Body of pancreas (tissue), 4 donors: Measurements from ENCODE around the gene TSC22D2. TPM values are rescaled to one million over a fixed set of nuclear protein-coding genes. Genes with fewer than 3 reads are reported as not detected.

Experiments
- ATAC-seq: fragments of 150-250 bp; one replicate; pipeline ENCODE4 v1.9.1; 2016
- DNase-seq, 4 donors: peaks; one replicate each; pipeline ENCODE4 v3.0.0-alpha.2; 2019
- H3K27ac ChIP-seq, 4 donors: fragments of 200-600 bp; sonication (generic); 1 replicate in 3 of 4; 2 replicates in 1 of 4; pipeline versions ENCODE4 v1.5.1 to v1.6.1; 2016 to 2019; ENCODE audit warnings: mild to moderate bottlenecking in 1 of 4, mixed read lengths in 1 of 4, moderate library complexity in 1 of 4
- H3K27me3 ChIP-seq, 2 donors: fragments of 200-600 bp; sonication (generic); one replicate each; pipeline ENCODE4 v1.6.0; 2016; ENCODE audit warnings: mild to moderate bottlenecking in 1 of 2
- H3K36me3 ChIP-seq, 2 donors: fragments of 200-600 bp; sonication (generic); replicated peaks in 1 of 2; 2 replicates each; pipeline ENCODE4 v1.5.1; 2016; ENCODE audit warnings: low read depth in 2 of 2; ENCODE audit not compliant: insufficient read depth in 1 of 2
- H3K4me1 ChIP-seq: fragments of 200-600 bp; sonication (generic); one replicate; pipeline ENCODE4 v1.6.0; 2016
- H3K4me3 ChIP-seq, 2 donors: fragments of 200-600 bp; sonication (generic); 1 replicate in 1 of 2; 2 replicates in 1 of 2; pipeline ENCODE4 v1.5.1; 2016 to 2019
- H3K9me3 ChIP-seq, 3 donors: fragments of 200-600 bp; sonication (generic); 1 replicate in 2 of 3; 2 replicates in 1 of 3; pipeline ENCODE4 v1.5.1; 2016
- CTCF ChIP-seq, 7 experiments: fragments of 450-650 bp in 4 of 7; fragments of 200-600 bp in 3 of 7; sonication (generic) in 3 of 7; IDR thresholded peaks; one replicate each; pipeline ENCODE4 v1.5.1; 2016 to 2019; ENCODE audit warnings: antibody characterized with exemption in 7 of 7
- POLR2A ChIP-seq, 3 donors: fragments of 450-650 bp; IDR thresholded peaks; one replicate each; pipeline ENCODE4 v1.6.1; 2016; ENCODE audit warnings: antibody characterized with exemption in 3 of 3, mild to moderate bottlenecking in 2 of 3
- WGBS, 2 donors: methylation state at CpG; one replicate each; pipeline ENCODE4 v1.1.5; 2017; 5-methylcytosine and 5-hydroxymethylcytosine counted together
- intact Hi-C: fragments of 100-400 bp; cut with DNase I; formaldehyde crosslinking; loops from one replicate; pipeline ENCODE4 v1.15.1; 2023
- total RNA-seq, 2 donors: library from RNA; depleted of rRNA; stranded (reverse); fragments of >200 nt; gene quantifications; one replicate each; pipeline ENCODE4 v1.1.0, GENCODE V29; 2016

Gene TSC22D2
- total RNA-seq, 2 donors from 2014 or later = 9.1 to 15.8 TPM

GRCh38 chr3:150453353-150453752 is 45.3 kb downstream of the TSC22D2 start:
- intact Hi-C loops = no loop called here
- Histone ChIP-seq H3K36me3 (peaks cover 0 to under 1% of the 10 kb centered on the region in 2 donors), H3K9me3 (no peaks in the 10 kb centered on the region), H3K27me3 (no peaks in the 10 kb centered on the region), H3K27ac (no peak overlapping the region), H3K4me1 (peaks cover 33% of the 10 kb centered on the region), H3K4me3 (no peak overlapping the region)
- 43 to 67% methylated on average over 4 of the region's 4 CpGs for WGBS, 2 donors
- ATAC-seq (no peak), DNase-seq (no peak)
- TF ChIP-seq POLR2A (IDR thresholded peaks at IDR 0.05) (no peak), CTCF (IDR thresholded peaks at IDR 0.05) (no peak)

- Histone ChIP-seq H3K27ac (no peak overlapping the region), H3K27me3 (no peaks in the 10 kb centered on the region), H3K4me1 (peaks cover 31% of the 10 kb centered on the region), H3K36me3 (peaks cover 0 to 2% of the 10 kb centered on the region in 2 donors), H3K9me3 (no peaks in the 10 kb centered on the region), H3K4me3 (no peak overlapping the region)
- WGBS, 2 donors = 68 to 69% methylated on average over 2 of the region's 2 CpGs
- ATAC-seq (no peak), DNase-seq (no peak)
- intact Hi-C loops = no loop called here
- TF ChIP-seq CTCF (IDR thresholded peaks at IDR 0.05) (no peak), POLR2A (IDR thresholded peaks at IDR 0.05) (no peak)
Observed at GRCh38 chr3:150454085-150454484, 46.0 kb downstream of the TSC22D2 start.

GRCh38 chr3:150454622-150455021 is 46.5 kb downstream of the TSC22D2 start:
- H3K36me3 ChIP-seq = peaks cover 0 to 2% of the 10 kb centered on the region in 2 donors
- ATAC-seq = no peak
- 78 to 79% methylated on average over 1 of the region's 1 CpG for WGBS, 2 donors
- no peak overlapping the region for H3K27ac ChIP-seq
- no peaks in the 10 kb centered on the region for H3K9me3 ChIP-seq
- no peak for TF ChIP-seq POLR2A (IDR thresholded peaks at IDR 0.05)
- no peak for TF ChIP-seq CTCF (IDR thresholded peaks at IDR 0.05)
- H3K4me3 ChIP-seq = no peak overlapping the region
- peaks cover 27% of the 10 kb centered on the region for H3K4me1 ChIP-seq
- intact Hi-C loops = no loop called here
- no peaks in the 10 kb centered on the region for H3K27me3 ChIP-seq
- no peak for DNase-seq

GRCh38 chr3:150455341-150455740 is 47.2 kb downstream of the TSC22D2 start:
- H3K9me3 ChIP-seq = no peaks in the 10 kb centered on the region
- peaks cover 31% of the 10 kb centered on the region for H3K4me1 ChIP-seq
- peaks cover 0 to 2% of the 10 kb centered on the region in 2 donors for H3K36me3 ChIP-seq
- WGBS, 2 donors = 24 to 29% methylated on average over 1 of the region's 1 CpG
- H3K4me3 ChIP-seq = no peak overlapping the region
- DNase-seq (no peak), ATAC-seq (no peak)
- TF ChIP-seq POLR2A (IDR thresholded peaks at IDR 0.05) = no peak
- no peak for TF ChIP-seq CTCF (IDR thresholded peaks at IDR 0.05)
- no peaks in the 10 kb centered on the region for H3K27me3 ChIP-seq
- no peak overlapping the region for H3K27ac ChIP-seq
- intact Hi-C loops = no loop called here

GRCh38 chr3:150458001-150458400 is 49.9 kb downstream of the TSC22D2 start:
- H3K9me3 ChIP-seq = no peaks in the 10 kb centered on the region
- no peak for DNase-seq
- no peak for ATAC-seq
- intact Hi-C loops = no loop called here
- 51 to 86% methylated on average over 3 of the region's 3 CpGs for WGBS, 2 donors
- H3K27me3 ChIP-seq = no peaks in the 10 kb centered on the region
- H3K4me3 ChIP-seq = no peak overlapping the region
- peaks cover 0 to 2% of the 10 kb centered on the region in 2 donors for H3K36me3 ChIP-seq
- H3K27ac ChIP-seq = no peak overlapping the region
- H3K4me1 ChIP-seq = peaks cover 28% of the 10 kb centered on the region
- no peak for TF ChIP-seq POLR2A (IDR thresholded peaks at IDR 0.05)
- TF ChIP-seq CTCF (IDR thresholded peaks at IDR 0.05) = no peak
